HG03558 (cell line): ENCODE measurements around the gene GALNT1.
A peak's percentile ranks its signal among the peaks of the same experiment; 100 is the strongest.
"Not testable (repeated sequence)": the region's sequence is repeated elsewhere in the genome, so short reads cannot be mapped to it uniquely, and the experiment has no call there.

Experiments used
- ATAC-seq: cut with Tn5 transposase; IDR thresholded peaks from one replicate; pipeline ENCODE4 v1.9.1; 2021; ENCODE audit warnings: moderate number of reproducible peaks; ENCODE audit not compliant: unreplicated experiment; ENCODE audit errors: extremely low read depth

GALNT1 gene

DNA sequence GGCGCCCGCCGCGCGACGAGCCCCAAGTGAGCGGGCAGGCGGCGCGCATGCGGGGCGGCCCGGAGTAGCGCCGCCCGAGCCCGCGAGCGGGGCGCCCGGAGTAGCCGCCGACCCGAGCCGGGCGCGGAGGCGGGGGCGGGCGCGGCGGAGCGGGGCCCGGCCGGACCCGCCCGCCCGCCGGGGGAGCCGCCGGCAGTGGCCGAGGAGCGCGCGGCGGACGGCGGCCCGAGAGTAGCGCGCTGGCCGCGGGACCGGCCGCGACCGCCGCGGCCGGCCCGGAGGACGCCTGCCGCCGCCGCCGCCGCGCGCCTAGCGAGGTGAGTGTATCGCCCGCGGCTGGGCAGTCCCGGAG lies at the start of gene GALNT1:
Gene GALNT1, plus strand, starts transcription at position 195 of the 352 bp plus-strand sequence. CDS start 72,923 bp downstream, outside the sequence.
- no peak for ATAC-seq

DNA sequence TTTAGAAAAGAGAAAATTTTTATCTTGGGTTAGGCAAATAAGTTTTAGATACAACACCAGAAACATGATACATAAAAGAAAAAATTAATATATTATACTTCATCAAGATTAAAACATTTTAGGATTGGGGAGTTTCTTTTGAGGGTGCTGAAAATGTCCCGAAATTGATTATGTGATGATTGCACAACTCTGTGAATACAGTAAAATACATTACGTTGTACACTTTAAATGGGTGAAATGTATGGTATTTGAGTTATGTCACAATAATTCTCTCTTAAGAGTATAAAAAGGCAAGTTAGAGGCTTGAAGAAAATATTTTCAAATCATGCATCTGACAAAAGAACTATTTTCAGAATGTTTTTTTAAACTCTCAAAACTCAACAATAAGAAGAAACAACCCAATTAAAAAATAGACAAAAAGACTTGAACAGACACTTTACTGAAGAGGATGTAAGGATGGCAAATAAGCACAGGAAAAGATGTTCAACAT lies 47.6 kb upstream of the GALNT1 start:
- no peak for ATAC-seq

DNA sequence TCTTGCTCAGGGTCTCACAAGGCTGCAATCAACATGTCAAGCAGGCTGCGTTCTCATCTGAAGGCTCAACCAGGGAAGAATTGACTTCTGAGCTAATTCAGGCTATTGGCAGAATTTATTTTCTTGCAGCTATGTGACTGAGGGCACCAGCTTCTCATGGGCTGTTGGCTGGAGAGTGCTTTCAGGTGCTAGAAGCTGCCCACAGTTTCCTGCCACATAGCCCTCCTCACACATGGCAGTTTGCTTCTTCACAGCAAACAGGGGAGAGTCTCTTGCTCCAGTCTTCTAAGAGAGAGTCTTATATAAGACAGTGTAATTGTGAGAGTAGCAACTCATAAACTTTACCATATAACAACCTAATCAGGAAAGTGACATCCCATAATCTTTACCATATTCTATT lies 46.2 kb upstream of the GALNT1 start:
- no peak for ATAC-seq

DNA sequence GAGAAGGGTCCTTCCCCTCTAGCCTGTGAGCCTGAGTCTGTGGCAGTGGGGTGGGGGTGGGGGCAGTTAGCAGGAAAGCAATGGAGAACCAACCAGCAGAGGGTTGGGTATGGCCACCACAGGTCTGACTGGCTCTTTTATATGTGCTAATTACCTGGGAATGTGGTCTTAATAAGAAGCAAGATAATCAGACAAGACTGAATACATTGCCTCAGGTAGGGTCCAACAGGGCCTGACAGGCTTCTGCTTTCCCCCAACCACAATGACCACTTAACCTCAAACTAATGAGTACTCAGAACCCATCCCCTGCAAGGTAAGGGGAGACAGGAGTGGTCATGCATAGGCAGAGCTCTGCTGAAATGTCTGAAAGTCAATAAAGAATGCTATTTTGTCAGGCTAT lies 39.2 kb upstream of the GALNT1 start:
- no peak for ATAC-seq

DNA sequence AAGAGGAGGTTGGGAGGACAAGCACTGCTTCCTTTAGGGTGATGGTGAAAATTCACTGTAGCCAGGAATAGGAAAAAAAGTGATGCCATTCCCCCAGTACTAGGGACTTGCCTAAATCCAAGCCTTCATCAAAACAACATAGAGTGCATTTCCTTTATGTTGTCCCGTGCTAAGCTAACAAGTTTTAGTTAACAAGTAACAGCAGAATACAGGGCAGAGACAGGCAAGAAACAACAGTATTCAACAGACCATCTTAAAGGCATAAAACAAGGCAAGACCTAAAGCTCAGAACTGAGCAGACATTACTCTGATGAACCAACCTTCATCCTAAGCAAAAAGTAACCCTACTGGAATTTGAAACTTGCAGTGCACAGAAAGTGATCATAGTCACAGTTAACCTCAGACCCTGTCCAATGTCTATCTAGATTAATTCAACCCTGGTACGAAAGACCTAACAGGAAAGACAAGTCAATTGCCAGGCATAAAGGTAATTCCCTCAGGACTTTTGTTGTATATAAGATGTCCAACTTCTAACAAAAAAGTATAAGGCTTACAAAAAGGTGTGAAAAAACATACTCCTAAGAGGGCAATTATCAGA lies 34.4 kb upstream of the GALNT1 start:
- ATAC-seq: no peak

DNA sequence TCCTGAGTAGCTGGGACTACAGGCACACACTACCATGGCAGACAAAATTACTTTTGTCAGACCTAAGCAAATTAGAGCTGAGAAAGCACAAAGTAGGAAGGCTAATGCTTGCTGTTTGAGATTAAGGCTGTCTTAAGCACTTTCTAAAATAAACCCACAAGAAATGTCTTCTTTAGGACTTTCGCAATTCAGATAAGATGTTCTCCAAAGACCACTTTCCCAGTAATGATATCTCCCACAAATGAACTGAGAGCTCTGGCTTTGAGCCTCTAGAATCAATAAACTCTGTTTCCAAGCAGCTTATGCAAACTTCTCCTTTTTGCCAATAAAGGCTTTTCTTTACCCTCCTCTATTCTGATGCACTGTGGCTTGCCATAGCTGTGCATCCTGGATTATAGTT lies 32.0 kb upstream of the GALNT1 start:
- no peak for ATAC-seq

DNA sequence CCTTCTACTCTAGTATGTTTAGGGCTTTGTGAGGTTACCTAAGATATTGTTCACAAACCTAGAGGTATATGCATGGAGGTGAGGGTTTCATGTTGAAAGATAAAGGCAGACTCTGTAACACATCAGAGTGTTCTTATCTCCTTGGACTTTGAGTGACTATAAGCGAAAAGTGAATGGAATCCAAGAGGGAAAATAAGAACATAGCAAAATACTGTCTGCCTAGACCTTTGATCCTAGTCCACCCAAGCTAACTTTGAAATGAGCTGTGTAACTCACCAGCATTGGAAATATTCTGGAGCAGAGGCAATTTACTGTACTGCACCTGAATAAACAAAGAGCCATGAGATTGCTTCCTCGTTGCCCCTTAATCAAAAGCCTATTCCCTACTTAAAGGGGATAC lies 28.2 kb upstream of the GALNT1 start:
- ATAC-seq: no peak

DNA sequence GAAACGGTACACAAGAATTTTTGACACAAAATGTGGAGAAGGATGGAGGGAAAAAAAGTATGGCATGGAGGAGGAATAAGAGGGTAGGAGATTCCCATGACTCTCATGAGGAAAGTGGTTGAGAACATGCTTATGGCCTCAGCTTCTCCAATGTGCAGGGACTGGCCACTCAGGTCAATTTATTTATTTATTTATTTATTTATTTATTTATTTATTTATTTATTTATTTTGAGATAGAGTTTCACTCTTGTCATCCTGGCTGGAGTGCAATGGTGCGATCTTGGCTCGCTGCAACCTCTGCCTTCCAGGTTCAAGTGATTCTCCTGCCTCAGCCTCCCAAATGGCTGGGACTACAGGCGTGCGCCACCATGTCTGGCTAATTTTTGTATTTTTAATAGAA lies 26.0 kb upstream of the GALNT1 start:
- not testable (repeated sequence) for ATAC-seq

DNA sequence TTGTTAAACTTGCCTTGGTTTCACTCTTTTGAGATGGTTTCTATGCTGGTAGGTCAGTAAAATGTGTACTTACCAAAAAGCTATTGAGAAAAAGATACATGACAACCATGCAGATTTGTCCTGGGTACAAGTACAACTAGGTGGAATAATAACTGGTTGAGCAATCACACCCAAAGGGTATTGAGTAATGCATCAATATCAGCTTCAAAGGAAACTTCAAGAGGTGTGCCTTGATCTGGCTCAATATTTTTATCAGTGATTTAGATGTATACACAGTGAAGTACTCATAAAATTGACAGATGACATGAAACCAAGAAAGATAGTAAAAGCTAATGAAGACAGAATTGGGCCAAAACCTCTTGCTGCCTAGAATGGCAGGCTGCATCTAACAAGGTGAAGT lies 21.7 kb upstream of the GALNT1 start:
- no peak for ATAC-seq

DNA sequence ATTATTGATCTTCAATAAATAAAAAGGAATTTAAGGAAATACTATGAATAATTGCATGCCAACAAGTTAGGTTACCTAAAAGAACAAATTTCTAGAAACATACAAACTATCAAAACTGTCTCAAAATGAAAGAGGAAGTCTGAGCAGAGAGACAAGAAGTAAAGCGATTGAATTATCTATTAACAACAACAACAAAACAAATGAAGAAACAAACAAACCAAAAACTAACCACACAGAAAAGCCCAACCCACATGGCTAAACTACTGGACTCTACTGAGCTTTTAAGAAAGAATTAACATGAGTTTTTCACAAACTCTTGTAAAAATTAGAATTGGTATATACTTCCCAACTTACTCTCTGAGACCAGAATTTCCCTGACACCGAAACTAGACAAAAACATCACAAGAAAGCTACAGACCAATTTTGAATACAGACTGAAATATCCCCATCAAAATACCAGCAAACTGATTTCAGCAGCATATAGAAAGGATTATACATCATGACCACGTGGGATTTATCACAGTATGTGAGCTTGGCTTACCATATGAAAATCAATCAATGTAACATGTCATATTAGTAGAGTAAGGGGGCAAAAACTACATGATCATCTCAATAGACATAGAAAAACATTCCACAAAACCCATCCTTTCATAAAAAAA lies 16.6 kb upstream of the GALNT1 start:
- ATAC-seq: no peak

DNA sequence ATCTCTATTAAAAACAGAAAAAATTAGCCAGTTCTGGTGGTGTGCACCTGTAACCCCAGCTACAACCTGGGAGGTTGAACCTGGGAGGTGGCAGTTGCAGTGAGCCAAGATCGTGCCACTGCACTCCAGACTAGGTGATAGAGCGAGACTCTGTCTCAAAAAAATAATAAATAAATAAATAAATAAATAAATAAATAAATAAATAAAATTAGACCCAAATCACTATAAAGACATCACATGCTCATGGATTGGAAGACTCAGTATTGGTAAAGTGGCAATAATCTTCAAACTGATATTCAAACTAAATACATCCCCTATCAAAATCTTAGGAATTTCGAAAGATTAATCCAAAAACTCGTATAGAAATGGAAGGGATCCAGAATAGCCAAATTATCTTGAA lies 15.5 kb upstream of the GALNT1 start:
- no peak for ATAC-seq

DNA sequence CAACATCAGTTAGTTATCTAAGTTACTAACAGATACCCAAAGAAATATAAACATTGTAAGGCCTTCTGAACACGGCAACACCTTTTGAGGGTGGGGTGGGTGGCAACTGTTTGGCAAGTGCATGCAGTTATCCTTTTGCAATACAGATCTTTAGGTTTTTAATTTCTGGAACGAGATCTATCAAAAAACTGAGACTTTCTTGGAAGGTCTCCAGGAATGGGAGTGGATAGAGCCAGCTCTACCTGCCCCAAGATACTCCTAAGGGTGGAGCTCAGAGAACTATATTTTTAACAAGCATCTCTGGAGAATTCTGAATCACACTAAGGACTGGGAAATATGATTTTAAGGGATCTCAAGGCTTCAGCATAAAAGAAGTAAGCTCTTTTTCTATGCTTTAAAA lies 11.4 kb upstream of the GALNT1 start:
- ATAC-seq: no peak

DNA sequence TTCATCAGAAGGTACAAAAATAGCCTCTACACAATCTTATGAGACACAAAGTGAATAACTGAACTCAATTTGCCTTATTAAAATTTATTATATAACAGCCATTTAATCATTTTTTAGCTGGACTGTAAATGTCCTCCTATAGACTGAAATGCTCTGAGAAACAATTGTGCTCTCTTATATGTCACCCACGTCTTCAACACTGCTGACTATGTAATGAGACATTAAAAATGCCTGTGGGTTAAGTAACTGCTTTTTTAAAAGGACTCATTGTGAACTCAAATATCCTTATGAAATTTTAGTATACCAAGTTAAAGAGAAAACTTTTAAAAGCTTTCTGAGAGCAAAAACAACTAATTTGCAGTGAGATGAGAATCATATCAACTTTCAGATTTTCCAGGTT lies 10.4 kb upstream of the GALNT1 start:
- no peak for ATAC-seq

DNA sequence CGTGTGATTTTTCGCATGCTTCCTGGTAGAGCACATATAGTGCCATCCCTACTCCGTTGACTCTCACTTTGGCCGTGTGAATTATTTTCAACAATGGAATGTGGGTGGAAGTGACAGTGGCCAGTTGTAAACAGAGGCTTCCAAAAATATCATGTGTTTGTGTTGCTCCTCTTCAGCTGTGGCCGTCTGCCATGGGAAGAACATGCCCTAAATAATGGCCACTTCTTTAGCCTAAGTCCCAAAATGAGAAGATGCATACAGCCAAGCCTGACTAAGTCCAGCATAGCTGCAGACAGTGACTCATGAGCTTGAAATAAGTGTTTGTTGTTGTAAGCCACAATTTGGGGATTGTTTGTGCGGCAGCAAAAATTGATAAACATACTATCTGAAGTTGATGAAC lies 8.9 kb upstream of the GALNT1 start:
- ATAC-seq: no peak

DNA sequence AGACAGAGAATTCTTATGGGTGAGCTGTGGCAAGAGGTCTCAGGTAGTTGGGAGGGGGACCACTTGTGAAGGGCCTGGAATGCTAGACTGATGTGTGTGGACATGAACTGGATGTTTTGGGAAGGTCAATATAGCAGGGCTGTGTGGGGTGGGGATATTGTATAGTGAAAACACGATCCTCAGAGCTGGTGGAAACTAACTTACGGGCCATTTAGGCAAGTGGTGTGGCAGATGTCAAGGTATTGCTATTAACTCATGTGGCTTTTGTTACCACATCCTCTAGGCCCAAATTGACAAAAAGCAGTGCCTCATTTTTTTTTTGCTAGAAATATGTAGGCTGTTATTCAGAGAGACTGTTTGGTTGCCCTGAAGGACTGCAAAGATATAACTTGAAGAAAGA lies 8.0 kb upstream of the GALNT1 start:
- no peak for ATAC-seq

DNA sequence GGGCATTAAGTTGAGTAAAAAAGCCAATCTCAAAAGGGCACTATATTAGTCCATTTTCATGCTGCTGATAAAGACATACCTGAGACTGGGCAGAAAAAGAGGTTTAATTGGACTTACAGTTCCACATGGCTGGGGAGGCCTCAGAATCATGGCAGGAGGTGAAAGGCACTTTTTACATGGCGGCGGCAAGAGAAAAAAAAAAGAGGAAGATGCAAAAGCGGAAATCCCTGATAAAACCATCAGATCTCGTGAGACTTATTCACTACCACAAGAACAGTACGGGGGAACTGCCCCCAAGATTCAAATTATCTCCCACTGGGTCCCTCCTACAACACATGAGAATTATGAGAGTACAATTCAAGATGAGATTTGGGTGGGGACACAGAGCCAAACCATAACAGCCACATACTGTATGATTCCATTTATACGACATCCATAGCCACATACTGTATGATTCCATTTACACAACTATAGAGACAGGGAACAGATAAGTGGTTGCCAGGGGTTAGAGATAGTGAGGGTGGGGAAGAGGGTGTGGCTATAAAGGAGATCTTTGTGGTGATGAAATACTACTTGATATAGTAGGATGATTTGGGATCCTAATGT lies 5.2 kb upstream of the GALNT1 start:
- ATAC-seq: not testable (repeated sequence)

DNA sequence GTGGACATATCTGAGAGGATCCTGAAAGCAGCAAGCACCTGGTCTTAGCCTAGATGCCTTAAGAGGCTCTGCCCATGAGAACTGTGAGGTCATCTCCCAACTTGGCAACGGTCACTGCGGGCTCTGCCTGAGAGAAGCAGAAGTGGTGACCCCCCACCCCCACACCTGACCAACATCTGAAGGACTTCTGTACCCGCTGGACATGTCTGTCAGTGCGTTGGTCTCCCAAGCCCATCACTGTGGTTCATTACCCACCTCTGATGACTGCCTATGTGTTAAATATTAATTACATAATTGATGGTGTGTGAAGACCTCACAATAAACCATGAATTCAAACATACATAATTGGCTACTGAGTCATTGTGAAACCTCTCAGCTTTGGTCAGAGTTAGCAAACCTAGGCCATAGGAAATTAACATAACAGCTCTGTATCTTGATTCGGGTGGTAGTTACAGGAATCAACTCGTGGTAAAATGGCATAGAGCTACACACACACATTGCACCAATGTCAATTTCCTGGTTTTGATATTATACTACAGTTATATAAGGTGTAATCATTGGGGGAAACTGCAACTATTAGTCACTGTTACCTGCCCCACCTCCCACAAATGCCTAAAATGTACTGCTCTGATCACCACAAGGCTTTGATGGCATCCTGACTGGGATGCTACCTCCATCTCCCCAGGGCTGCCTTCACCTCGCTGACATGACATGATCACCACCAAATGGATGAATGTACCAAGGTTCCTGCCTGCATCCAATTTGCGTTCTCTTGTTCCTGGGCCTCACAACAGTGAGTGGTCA lies 4.3 kb upstream of the GALNT1 start:
- ATAC-seq: peak; percentile 52

DNA sequence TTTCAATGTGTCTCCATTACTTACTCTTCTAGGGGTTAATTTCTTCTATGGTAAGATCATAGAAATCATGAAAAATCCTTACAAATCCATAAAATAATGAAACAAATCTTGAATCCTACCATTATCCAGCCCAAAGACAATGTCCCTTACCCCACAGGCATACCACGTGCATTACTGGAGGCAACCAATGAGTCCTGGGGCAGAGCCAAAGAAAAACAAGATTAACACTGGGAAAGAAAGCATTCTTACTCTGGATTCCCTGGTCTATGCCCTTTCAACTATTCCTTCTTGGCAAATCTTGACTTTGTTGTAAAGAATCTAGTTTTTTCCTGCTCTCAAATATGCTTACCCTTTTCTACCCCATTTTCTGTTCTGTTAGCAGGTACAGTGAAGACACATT lies 3.1 kb upstream of the GALNT1 start:
- no peak for ATAC-seq

DNA sequence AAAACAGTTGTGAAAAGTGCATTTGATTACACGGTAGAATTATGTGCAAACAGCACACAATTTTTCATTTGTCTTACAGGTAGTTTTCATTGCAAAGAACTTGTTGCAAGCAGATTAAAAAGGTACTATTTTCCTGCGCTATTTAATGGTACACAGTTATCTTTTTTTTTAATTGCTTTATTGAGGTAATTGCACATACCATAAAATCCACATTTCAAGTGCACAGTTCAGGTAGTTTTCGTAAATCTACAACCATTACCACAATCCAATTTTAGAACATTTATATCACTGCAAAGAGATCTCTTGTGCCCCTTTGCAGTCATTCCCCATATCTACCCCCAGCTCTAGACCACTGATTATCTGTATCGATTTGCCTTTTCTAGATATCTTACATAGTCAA lies 2.6 kb upstream of the GALNT1 start:
- no peak for ATAC-seq

DNA sequence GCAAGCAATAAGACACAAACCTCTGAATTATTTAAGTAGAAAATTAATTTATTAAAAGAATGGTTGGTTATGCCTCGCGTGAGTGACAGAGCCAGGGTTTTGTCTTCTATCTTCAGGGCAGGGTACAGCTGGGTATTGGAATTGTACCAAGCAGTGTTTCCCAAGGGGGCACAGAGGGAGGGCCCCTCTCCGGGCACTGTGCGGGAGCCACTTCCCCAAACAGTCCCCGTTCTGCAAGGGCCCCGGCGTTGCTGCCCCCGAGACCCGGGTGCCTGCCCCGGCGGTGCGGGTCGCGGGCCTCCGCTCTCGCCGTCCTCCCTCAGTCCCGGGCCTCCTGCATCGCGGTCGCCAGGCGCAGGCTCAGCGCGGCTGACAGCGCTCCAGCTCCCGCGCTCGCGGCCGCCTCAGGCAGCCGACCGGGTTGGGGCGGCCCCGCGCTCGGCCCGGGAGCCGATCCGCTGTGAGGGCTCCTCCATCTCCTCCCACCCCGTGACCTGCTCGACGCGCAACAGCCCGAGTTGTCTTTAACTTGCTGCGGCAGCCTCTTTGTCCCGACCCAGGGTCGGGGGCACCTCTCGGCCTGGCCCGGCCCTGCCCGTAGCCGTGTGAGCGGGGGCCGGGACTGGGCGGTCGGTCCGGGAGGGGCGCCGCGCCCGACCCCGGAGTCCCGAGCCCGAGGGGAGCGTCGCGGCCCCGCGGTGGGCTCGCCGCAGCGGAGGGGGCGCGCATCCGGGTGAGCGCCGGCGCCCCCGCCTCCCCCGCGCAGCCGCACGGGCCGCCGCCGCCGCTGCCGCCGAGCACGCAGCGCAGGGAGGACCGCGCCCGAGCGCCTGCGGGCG lies 620 bp upstream of the GALNT1 start:
- ATAC-seq: no peak
